Measurements from ENCODE around the gene EPC2. TPM values are rescaled to one million over a fixed set of nuclear protein-coding genes. Genes with fewer than 3 reads are reported as not detected.

Gene EPC2
- total RNA-seq, 1 experiment from 2014 or later: 19.6 TPM

GRCh38 chr2:148699830-148700229, 55.3 kb downstream of the EPC2 start:
- H3K79me2 ChIP-seq (ENCODE audit: insufficient read depth, low read length): peaks cover 34% of the 10 kb centered on the region
- H3K27ac ChIP-seq (ENCODE audit: low read depth, low read length): no peak overlapping the region
- no peaks in the 10 kb centered on the region for H3K4me1 ChIP-seq (ENCODE audit: control insufficient read depth in 1 of 2, insufficient read depth in 2 of 2, low read length in 2 of 2)
- ChIA-PET POLR2A (no interaction called here), CTCF (no interaction called here), RAD21 (ENCODE audit: low non-redundant PET in 1 of 2, low total read pairs in 2 of 2, uncharacterized antibody in 2 of 2, unreplicated experiment in 2 of 2) (no interaction called here)
- BruUV-seq (replicated peaks): no TSS peak
- DNase-seq (ENCODE audit: low read depth, low spot score) (no peak), ATAC-seq (no peak)
- no peak overlapping the region for H3K4me2 ChIP-seq (ENCODE audit: low read length)
- intact Hi-C loops (cut with micrococcal nuclease): no loop called here
- H2AFZ ChIP-seq (ENCODE audit: low read depth, low read length, poor library complexity, severe bottlenecking): no peak overlapping the region
- no peaks in the 10 kb centered on the region for H3K9me2 ChIP-seq (ENCODE audit: insufficient read depth)
- H3K9me3 ChIP-seq (ENCODE audit: control insufficient read depth in 1 of 2, insufficient read depth in 1 of 2, low read depth in 1 of 2, low read length in 2 of 2): no peaks in the 10 kb centered on the region
- H3K36me3 ChIP-seq (ENCODE audit: control insufficient read depth in 1 of 2, insufficient read depth in 2 of 2, low read length in 2 of 2): no peaks in the 10 kb centered on the region
- peaks cover 6% of the 10 kb centered on the region; the same call in 1 of the 2 replicates for H4K20me1 ChIP-seq (ENCODE audit: insufficient read depth)
- H3K4me3 ChIP-seq (replicated peaks in 1 of 2; ENCODE audit: low read depth in 1 of 2, low read length in 2 of 2): no peak overlapping the region
- H3K9ac ChIP-seq (ENCODE audit: low read length): no peak overlapping the region
- H3K27me3 ChIP-seq (ENCODE audit: insufficient read depth, low read length): no peaks in the 10 kb centered on the region
- no peak for TF ChIP-seq POLR2A (IDR thresholded peaks at IDR 0.05; ENCODE audit: borderline replicate concordance, extremely low read depth, insufficient read depth, insufficient read length)
- no peak for TF ChIP-seq JUND (IDR thresholded peaks at IDR 0.05)
- no peak for TF ChIP-seq MAX (IDR thresholded peaks at IDR 0.05)

- H2AFZ ChIP-seq (ENCODE audit: low read depth, low read length, poor library complexity, severe bottlenecking): no peak overlapping the region
- POLR2A ChIA-PET: no interaction called here
- intact Hi-C loops (cut with micrococcal nuclease): no loop called here
- RAD21 ChIA-PET (ENCODE audit: low non-redundant PET in 1 of 2, low total read pairs in 2 of 2, uncharacterized antibody in 2 of 2, unreplicated experiment in 2 of 2): no interaction called here
- H3K9ac ChIP-seq (ENCODE audit: low read length): no peak overlapping the region
- peaks cover 34% of the 10 kb centered on the region for H3K79me2 ChIP-seq (ENCODE audit: insufficient read depth, low read length)
- H3K4me3 ChIP-seq (replicated peaks in 1 of 2; ENCODE audit: low read depth in 1 of 2, low read length in 2 of 2): no peak overlapping the region
- H3K27ac ChIP-seq (ENCODE audit: low read depth, low read length): no peak overlapping the region
- no peaks in the 10 kb centered on the region for H3K27me3 ChIP-seq (ENCODE audit: insufficient read depth, low read length)
- H3K9me2 ChIP-seq (ENCODE audit: insufficient read depth): no peaks in the 10 kb centered on the region
- H3K9me3 ChIP-seq (ENCODE audit: control insufficient read depth in 1 of 2, insufficient read depth in 1 of 2, low read depth in 1 of 2, low read length in 2 of 2): no peaks in the 10 kb centered on the region
- ATAC-seq: no peak
- no peak for DNase-seq (ENCODE audit: low read depth, low spot score)
- peaks cover 6% of the 10 kb centered on the region; the same call in 1 of the 2 replicates for H4K20me1 ChIP-seq (ENCODE audit: insufficient read depth)
- H3K4me2 ChIP-seq (ENCODE audit: low read length): no peak overlapping the region
- no TSS peak for BruUV-seq (replicated peaks)
- no peaks in the 10 kb centered on the region for H3K4me1 ChIP-seq (ENCODE audit: control insufficient read depth in 1 of 2, insufficient read depth in 2 of 2, low read length in 2 of 2)
- CTCF ChIA-PET: no interaction called here
- H3K36me3 ChIP-seq (ENCODE audit: control insufficient read depth in 1 of 2, insufficient read depth in 2 of 2, low read length in 2 of 2): no peaks in the 10 kb centered on the region
- TF ChIP-seq ZBTB33 (IDR thresholded peaks at IDR 0.05; ENCODE audit: extremely low read depth, insufficient replicate concordance, low read length): no peak
- TF ChIP-seq POLR2A (IDR thresholded peaks at IDR 0.05; ENCODE audit: borderline replicate concordance, extremely low read depth, insufficient read depth, insufficient read length): no peak
- no peak for TF ChIP-seq ATF3 (IDR thresholded peaks at IDR 0.05)
- TF ChIP-seq ZNF274 (IDR thresholded peaks at IDR 0.05; ENCODE audit: low read depth, low read length): no peak
- no peak for TF ChIP-seq TCF7L2 (IDR thresholded peaks at IDR 0.05; ENCODE audit: borderline replicate concordance, extremely low read depth, insufficient read depth, insufficient read length)
- no peak for TF ChIP-seq SIN3A (IDR thresholded peaks at IDR 0.05; ENCODE audit: low read depth)
- TF ChIP-seq FOSL1 (IDR thresholded peaks at IDR 0.05; ENCODE audit: low read depth): no peak
- no peak for TF ChIP-seq SRF (IDR thresholded peaks at IDR 0.05; ENCODE audit: low read depth)
- no peak for TF ChIP-seq POLR2AphosphoS5 (IDR thresholded peaks at IDR 0.05; ENCODE audit: low read depth, low read length)
- TF ChIP-seq JUND (IDR thresholded peaks at IDR 0.05): no peak
- TF ChIP-seq EZH2 (IDR thresholded peaks at IDR 0.05): no peak
- no peak for TF ChIP-seq ELF1 (IDR thresholded peaks at IDR 0.05; ENCODE audit: borderline replicate concordance, low read depth)
- TF ChIP-seq YY1 (IDR thresholded peaks at IDR 0.05; ENCODE audit: extremely low read depth, insufficient replicate concordance, low read depth, low read length): no peak
- no peak for TF ChIP-seq REST (IDR thresholded peaks at IDR 0.05; ENCODE audit: low read depth)
These were observed 56.5 kb downstream of the EPC2 start for GRCh38 chr2:148701039-148701438.

Data from HCT116 (cell line).